VCaP (cell line): ENCODE data around the gene NFU1.
"Not testable (repeated sequence)": the region's sequence is repeated elsewhere in the genome, so short reads cannot be mapped to it uniquely, and the experiment has no call there.

Source experiments
- H3K27ac ChIP-seq: fragments of 450-650 bp; 2 replicates; pipeline ENCODE4 v1.5.1; 2017
- TF ChIP-seq, protein P1 (sequence below): fragments of 450-650 bp; conservative IDR thresholded peaks from 2 replicates; pipeline ENCODE4 v1.5.1; 2017; ENCODE audit warnings: mild to moderate bottlenecking, moderate library complexity

The NFU1 gene

DNA sequence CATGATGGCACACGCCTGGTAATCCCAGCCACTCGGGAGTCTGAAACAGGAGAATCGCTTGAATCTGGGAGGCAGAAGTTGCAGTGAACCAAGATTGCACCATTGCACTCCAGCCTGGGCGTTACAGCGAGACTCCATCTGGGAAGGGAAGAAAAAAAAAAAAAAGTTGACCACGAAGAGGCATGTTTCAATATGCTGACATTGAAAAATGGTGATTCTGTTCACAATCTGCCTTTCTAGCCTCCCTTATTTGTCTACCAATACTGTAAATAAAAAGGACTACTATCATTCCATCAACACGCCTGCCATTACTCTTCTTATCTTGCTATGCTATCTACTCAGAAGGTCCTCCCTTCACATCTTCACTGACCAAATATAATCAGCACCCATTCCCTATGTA lies 68.6 kb downstream of the NFU1 start:
- TF ChIP-seq, protein P1, sequence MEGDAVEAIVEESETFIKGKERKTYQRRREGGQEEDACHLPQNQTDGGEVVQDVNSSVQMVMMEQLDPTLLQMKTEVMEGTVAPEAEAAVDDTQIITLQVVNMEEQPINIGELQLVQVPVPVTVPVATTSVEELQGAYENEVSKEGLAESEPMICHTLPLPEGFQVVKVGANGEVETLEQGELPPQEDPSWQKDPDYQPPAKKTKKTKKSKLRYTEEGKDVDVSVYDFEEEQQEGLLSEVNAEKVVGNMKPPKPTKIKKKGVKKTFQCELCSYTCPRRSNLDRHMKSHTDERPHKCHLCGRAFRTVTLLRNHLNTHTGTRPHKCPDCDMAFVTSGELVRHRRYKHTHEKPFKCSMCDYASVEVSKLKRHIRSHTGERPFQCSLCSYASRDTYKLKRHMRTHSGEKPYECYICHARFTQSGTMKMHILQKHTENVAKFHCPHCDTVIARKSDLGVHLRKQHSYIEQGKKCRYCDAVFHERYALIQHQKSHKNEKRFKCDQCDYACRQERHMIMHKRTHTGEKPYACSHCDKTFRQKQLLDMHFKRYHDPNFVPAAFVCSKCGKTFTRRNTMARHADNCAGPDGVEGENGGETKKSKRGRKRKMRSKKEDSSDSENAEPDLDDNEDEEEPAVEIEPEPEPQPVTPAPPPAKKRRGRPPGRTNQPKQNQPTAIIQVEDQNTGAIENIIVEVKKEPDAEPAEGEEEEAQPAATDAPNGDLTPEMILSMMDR, result no peak
- no peak overlapping the region for H3K27ac ChIP-seq

DNA sequence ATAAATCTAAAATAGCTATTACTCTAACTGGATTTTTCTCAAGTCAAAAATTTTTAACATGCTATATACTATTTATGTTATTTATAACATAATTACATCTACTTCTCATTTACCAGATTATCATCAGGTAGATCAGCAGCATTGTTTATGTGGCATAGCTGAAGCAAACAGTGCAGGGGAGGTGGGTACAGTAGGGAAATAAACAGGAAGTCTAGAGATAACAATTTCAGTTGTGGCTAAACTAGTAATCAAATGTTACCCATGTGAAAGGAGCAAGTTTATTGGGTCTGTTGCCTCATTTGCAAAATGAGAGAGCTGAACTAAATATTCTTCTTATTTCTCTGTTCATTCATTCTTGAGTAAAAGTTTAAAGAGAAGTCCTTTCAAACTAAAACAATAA lies 77.9 kb downstream of the NFU1 start:
- no peak overlapping the region for H3K27ac ChIP-seq

DNA sequence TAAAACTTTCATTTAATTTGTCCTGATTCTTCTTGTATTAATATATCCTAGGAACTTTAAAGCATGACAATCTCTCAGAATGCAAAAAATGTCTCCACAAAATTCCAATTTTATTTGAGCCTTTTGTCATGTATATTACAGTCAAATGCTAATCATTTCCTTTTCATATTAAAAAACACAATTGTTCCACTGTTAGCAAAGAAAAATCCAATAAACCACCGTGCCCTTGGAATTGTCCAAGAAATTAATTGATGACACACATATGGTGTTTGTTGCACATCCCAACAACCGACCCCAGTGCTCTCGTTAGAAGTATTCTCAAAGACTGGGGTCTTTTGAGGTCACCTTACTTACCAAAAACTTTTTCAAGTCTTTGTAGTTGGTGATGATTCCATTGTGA lies 78.3 kb downstream of the NFU1 start:
- TF ChIP-seq, protein P1, result no peak
- no peak overlapping the region for H3K27ac ChIP-seq

More for the DNA sequence above, 77.9 kb downstream of the NFU1 start:
- TF ChIP-seq, protein P1, result no peak

DNA sequence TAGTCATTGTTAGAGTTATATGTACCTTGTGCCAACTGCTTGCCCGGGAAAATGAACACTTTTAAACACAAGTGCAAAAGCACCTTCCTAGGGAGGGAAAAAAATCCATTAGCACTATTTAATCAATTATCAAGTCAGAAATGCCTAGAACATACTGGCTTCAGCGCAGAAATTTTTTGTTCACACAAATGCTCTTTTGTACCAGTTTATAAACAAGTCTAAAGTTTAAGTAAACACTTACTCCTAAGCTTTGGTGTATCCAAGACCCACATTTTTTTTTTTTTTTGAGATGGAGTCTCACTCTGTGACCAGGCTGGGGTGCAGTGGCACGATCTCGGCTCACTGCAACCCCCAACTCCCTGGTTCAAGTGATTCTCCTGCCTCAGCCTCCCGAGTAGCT lies 80.8 kb downstream of the NFU1 start:
- TF ChIP-seq, protein P1, result no peak
- H3K27ac ChIP-seq, result no peak overlapping the region

DNA sequence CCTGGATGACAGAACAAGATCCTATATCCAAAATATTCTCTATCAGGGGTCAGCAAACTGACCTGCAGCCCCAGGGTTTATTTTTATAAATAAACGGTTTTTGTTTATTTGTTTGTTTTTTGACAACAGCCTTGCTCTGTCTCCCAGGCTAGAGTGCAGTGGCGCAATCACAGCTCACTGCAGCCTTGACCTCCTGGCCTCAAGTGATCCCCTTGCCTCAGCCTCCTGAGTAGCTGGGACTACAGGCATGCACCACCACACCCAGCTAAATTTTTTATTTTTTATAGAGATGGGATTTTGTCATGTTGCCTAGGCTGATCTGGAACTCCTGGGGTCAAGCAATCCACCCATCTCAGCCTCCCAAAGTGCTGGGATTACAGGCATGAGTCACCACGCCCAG lies 82.3 kb downstream of the NFU1 start:
- not testable (repeated sequence) for H3K27ac ChIP-seq

DNA sequence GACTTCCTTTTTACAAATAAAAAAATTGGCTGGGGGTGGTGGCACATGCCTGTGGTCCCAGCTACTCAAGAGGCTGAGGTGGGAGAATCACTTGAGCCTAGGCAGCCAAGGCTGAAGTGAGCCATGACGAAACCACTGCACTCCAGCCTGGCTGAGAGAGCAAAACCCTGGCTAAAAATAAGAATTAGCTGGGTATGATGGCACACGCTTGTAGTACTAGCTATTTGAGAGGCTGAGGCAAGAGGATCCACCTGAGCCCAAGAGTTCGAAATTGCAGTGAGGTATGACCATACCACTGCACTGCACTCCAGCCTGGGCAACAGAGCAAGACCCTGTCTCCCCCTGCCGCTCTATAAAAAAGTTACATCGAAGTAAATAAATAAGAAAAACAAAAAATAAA lies 83.9 kb downstream of the NFU1 start:
- TF ChIP-seq, protein P1, result no peak
- no peak overlapping the region for H3K27ac ChIP-seq

DNA sequence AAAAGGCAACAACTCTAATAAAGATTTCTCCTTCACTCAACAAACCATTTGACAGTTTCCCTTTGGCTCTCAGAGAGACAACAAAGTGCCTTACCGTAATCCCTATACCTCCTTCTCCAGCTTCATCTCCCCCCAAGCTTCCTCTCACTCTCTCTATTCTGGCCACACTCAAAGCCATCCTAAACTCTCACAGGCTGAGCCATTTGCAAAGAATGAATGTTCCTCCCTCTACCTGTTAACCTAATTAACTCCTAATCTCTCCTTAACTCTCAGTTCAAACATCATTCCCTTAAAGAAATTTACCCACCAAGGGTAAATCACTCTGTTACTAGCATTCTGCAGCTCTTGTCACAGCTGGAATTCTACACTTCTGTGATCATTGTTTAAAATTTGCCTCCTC lies 88.5 kb downstream of the NFU1 start:
- no peak overlapping the region for H3K27ac ChIP-seq
- TF ChIP-seq, protein P1, result no peak
